Effector memory CD8-positive, alpha-beta T cell (primary cell): ENCODE results near the gene TRPM6.

ENCODE experiments used
- ATAC-seq: fragments of 150-1000 bp; cut with Tn5 transposase; replicated peaks from 2 replicates; pipeline ENCODE4 v1.10.0; 2021; ENCODE audit warnings: mild to moderate bottlenecking, moderate library complexity
- DNase-seq, 3 experiments: peaks; one replicate each; pipeline ENCODE4 v3.0.0; 2021
- H3K27ac Mint-ChIP-seq, 2 donors: one replicate each; pipeline ENCODE4 v1.8.0; 2022; ENCODE audit warnings: mild to moderate bottlenecking in 2 of 2, mixed read lengths in 2 of 2, moderate library complexity in 2 of 2
- H3K27me3 Mint-ChIP-seq, 2 donors: one replicate each; pipeline ENCODE4 v1.8.0; 2022; ENCODE audit warnings: mixed read lengths in 2 of 2
- H3K36me3 Mint-ChIP-seq: one replicate; pipeline ENCODE4 v1.8.0; 2022; ENCODE audit warnings: mild to moderate bottlenecking, moderate library complexity, mixed read lengths; ENCODE audit not compliant: insufficient read depth
- H3K4me1 Mint-ChIP-seq, 2 donors: one replicate each; pipeline ENCODE4 v1.8.0; 2022; ENCODE audit warnings: low read depth in 2 of 2, mixed read lengths in 2 of 2
- H3K4me3 Mint-ChIP-seq, 2 donors: one replicate each; pipeline ENCODE4 v1.8.0; 2022; ENCODE audit warnings: mild to moderate bottlenecking in 2 of 2, mixed read lengths in 2 of 2, moderate library complexity in 2 of 2
- H3K9me3 Mint-ChIP-seq, 2 donors: one replicate each; pipeline ENCODE4 v1.8.0; 2022; ENCODE audit warnings: mixed read lengths in 2 of 2

The TRPM6 gene

DNA sequence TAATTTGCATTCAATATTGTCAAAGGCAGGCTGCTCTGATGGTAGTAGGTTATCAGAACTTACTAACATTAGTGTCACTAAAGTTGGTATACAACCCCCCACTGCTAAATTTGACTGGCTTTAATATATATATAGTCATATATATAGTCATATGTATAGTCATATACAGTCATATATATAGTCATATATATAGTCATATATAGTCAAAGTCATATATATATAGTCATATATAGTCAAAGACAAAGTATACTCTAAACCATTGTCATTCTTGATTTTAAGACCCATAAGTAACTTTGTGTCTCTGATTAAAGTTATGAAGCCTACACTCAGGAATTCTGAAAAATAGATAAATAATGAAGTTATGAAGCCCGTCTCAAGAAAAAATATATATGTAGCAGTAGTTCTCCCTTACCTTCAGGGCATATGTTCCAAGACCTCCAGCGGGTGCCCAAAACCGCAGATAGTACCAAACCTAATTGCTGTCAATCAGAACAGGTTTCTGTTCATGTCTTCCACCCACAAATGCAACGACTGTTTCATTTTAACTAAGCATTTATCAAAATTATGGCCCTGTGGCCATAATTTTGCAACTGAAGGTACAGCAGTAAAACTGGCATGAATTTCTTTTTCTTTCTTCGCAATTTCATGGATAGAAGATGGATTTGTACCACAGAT lies 40.1 kb downstream of the TRPM6 start:
- no peak overlapping the region for H3K27ac Mint-ChIP-seq
- H3K4me3 Mint-ChIP-seq, result no peak overlapping the region
- H3K4me1 Mint-ChIP-seq, result no peaks in the 10 kb centered on the region
- H3K36me3 Mint-ChIP-seq, result no peaks in the 10 kb centered on the region
- no peaks in the 10 kb centered on the region for H3K9me3 Mint-ChIP-seq
- ATAC-seq, result no peak
- DNase-seq, result no peak
- H3K27me3 Mint-ChIP-seq, result no peaks in the 10 kb centered on the region

GRCh38 chr9:74846766-74847165 lies 41.0 kb downstream of the TRPM6 start:
- Mint-ChIP-seq H3K4me1 (no peaks in the 10 kb centered on the region), H3K27ac (no peak overlapping the region), H3K9me3 (no peaks in the 10 kb centered on the region), H3K36me3 (no peaks in the 10 kb centered on the region), H3K4me3 (no peak overlapping the region), H3K27me3 (no peaks in the 10 kb centered on the region)
- ATAC-seq (no peak), DNase-seq (no peak)

- Mint-ChIP-seq H3K36me3 (no peaks in the 10 kb centered on the region), H3K27ac (no peak overlapping the region), H3K4me3 (no peak overlapping the region), H3K9me3 (no peaks in the 10 kb centered on the region), H3K4me1 (no peaks in the 10 kb centered on the region), H3K27me3 (peaks cover 8 to 15% of the 10 kb centered on the region in 2 donors)
- DNase-seq, result no peak
- ATAC-seq, result no peak
These were observed 49.4 kb downstream of the TRPM6 start for GRCh38 chr9:74838351-74838750.

- DNase-seq, result no peak
These were observed 63.1 kb downstream of the TRPM6 start for GRCh38 chr9:74824654-74825053.

GRCh38 chr9:74821636-74822035 lies 66.1 kb downstream of the TRPM6 start:
- Mint-ChIP-seq H3K4me3 (no peak overlapping the region), H3K4me1 (no peaks in the 10 kb centered on the region), H3K36me3 (no peaks in the 10 kb centered on the region), H3K9me3 (no peaks in the 10 kb centered on the region), H3K27me3 (peaks cover 12 to 20% of the 10 kb centered on the region in 2 donors), H3K27ac (no peak overlapping the region)
- ATAC-seq (no peak), DNase-seq (no peak)

More at GRCh38 chr9:74824654-74825053, 63.1 kb downstream of the TRPM6 start:
- H3K27ac Mint-ChIP-seq, result no peak overlapping the region
- no peak for ATAC-seq
- no peaks in the 10 kb centered on the region for H3K36me3 Mint-ChIP-seq
- no peaks in the 10 kb centered on the region for H3K4me1 Mint-ChIP-seq
- no peaks in the 10 kb centered on the region for H3K9me3 Mint-ChIP-seq
- peaks cover 25 to 28% of the 10 kb centered on the region in 2 donors for H3K27me3 Mint-ChIP-seq
- no peak overlapping the region for H3K4me3 Mint-ChIP-seq

- H3K27ac Mint-ChIP-seq, result no peak overlapping the region
- ATAC-seq, result no peak
- H3K4me1 Mint-ChIP-seq, result no peaks in the 10 kb centered on the region
These were observed 69.9 kb downstream of the TRPM6 start for GRCh38 chr9:74817816-74818215.

GRCh38 chr9:74817281-74817810 lies 70.4 kb downstream of the TRPM6 start:
- Mint-ChIP-seq H3K4me3 (no peak overlapping the region), H3K36me3 (no peaks in the 10 kb centered on the region), H3K27ac (no peak overlapping the region), H3K27me3 (peaks cover 7 to 27% of the 10 kb centered on the region in 2 donors), H3K4me1 (no peaks in the 10 kb centered on the region), H3K9me3 (no peaks in the 10 kb centered on the region)
- ATAC-seq (no peak), DNase-seq (no peak)

More at GRCh38 chr9:74817816-74818215, 69.9 kb downstream of the TRPM6 start:
- H3K9me3 Mint-ChIP-seq, result no peaks in the 10 kb centered on the region
- H3K27me3 Mint-ChIP-seq, result peaks cover 7 to 26% of the 10 kb centered on the region in 2 donors
- H3K4me3 Mint-ChIP-seq, result no peak overlapping the region
- H3K36me3 Mint-ChIP-seq, result no peaks in the 10 kb centered on the region
- DNase-seq, result no peak

- Mint-ChIP-seq H3K4me3 (no peak overlapping the region), H3K36me3 (no peaks in the 10 kb centered on the region), H3K4me1 (no peaks in the 10 kb centered on the region), H3K27ac (no peak overlapping the region), H3K27me3 (peaks cover 22 to 39% of the 10 kb centered on the region in 2 donors), H3K9me3 (no peaks in the 10 kb centered on the region)
- ATAC-seq, result no peak
- DNase-seq, result no peak
These were observed 77.5 kb downstream of the TRPM6 start for GRCh38 chr9:74810200-74810599.

DNA sequence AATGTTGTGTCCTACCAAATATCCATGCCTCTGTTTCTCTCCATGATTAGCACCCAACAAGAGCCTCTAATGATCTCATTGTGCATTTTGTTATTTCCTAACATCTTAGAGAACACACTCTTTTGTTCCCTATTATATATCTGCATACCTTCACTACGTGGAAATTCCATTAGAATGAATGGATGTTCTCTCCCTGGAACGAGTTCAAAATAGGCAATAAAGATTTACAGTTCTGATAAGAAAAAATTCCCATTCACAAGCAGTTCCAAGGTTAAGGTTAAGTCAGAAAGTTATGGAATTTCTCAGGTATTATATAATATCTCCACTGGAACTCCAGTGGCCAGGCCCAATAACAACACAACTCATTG lies 83.7 kb downstream of the TRPM6 start:
- no peak for ATAC-seq
- Mint-ChIP-seq H3K4me3 (no peak overlapping the region), H3K27me3 (peaks cover 47 to 48% of the 10 kb centered on the region in 2 donors), H3K9me3 (no peaks in the 10 kb centered on the region), H3K4me1 (no peaks in the 10 kb centered on the region), H3K27ac (no peak overlapping the region), H3K36me3 (no peaks in the 10 kb centered on the region)
- DNase-seq, result no peak

DNA sequence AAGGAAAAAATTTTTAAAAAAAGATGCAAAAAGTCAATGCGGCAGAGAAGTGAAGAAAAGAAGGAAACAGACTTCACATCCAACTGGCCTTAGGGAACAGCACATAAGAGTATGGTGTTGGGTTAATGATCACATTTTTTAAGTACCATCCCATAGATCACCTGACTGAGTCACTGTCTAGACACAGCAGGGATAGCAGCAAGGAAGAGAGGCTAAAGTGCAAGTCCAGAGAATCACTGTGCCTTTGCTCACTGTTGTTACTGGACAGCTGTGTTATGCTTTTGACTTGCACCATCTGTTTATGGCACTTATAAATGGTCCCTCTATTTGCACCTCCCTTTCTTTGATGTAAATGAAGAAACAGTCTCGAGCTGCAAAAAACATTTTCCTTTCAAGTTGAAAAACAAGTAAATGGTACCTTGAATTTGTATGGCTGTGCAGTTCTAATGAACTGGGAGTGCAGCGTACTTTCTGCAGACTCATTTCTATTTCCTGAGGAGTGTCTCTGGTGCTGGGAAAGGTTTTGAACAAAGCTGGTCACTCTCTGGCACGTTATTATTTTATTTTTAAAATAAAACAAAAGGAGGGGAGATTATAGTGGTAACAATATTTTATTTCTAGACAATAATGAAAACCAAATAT lies 84.2 kb downstream of the TRPM6 start:
- Mint-ChIP-seq H3K27ac (no peak overlapping the region), H3K36me3 (no peaks in the 10 kb centered on the region), H3K4me1 (no peaks in the 10 kb centered on the region), H3K27me3 (peaks cover 45 to 47% of the 10 kb centered on the region in 2 donors), H3K9me3 (no peaks in the 10 kb centered on the region), H3K4me3 (no peak overlapping the region)
- ATAC-seq, result no peak
- DNase-seq, result no peak

DNA sequence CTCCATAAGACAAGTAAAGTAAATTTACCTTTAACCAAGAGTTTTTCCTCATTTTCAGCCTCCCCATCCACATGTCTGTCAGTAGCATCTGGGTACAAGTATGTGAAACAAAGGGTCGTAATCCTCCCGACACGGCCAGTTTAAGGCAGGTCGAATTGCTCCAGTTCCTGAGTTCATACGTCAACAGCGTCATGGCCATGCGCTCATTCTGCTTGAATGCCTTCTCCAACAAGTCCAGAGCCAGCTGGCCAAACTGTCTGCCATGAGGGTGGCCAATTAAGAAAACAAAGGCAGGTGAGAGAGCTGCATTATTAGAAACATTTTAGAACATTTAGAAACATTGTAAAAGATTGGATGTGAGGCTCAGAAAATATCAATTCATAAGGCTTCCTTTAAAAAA lies 87.5 kb downstream of the TRPM6 start:
- no peak overlapping the region for H3K4me3 Mint-ChIP-seq
- H3K27ac Mint-ChIP-seq, result no peak overlapping the region
- H3K4me1 Mint-ChIP-seq, result peaks cover 2 to 3% of the 10 kb centered on the region in 2 donors
- ATAC-seq, result no peak
- no peaks in the 10 kb centered on the region for H3K9me3 Mint-ChIP-seq
- peaks cover 24 to 41% of the 10 kb centered on the region in 2 donors for H3K27me3 Mint-ChIP-seq
- DNase-seq, result no peak
- H3K36me3 Mint-ChIP-seq, result no peaks in the 10 kb centered on the region

GRCh38 chr9:74795803-74796202 lies 91.9 kb downstream of the TRPM6 start:
- no peaks in the 10 kb centered on the region for H3K9me3 Mint-ChIP-seq
- H3K4me1 Mint-ChIP-seq, result peaks cover 2 to 3% of the 10 kb centered on the region in 2 donors
- no peak for DNase-seq
- no peaks in the 10 kb centered on the region for H3K36me3 Mint-ChIP-seq
- peaks cover 0 to 12% of the 10 kb centered on the region in 2 donors for H3K27me3 Mint-ChIP-seq
- H3K4me3 Mint-ChIP-seq, result no peak overlapping the region
- peak; percentile 56 for ATAC-seq
- no peak overlapping the region for H3K27ac Mint-ChIP-seq

- no peak overlapping the region for H3K4me3 Mint-ChIP-seq
- no peaks in the 10 kb centered on the region for H3K36me3 Mint-ChIP-seq
- DNase-seq (no peak), ATAC-seq (no peak)
- no peak overlapping the region for H3K27ac Mint-ChIP-seq
- H3K4me1 Mint-ChIP-seq, result peaks cover 2 to 3% of the 10 kb centered on the region in 2 donors
- peaks cover 0 to 8% of the 10 kb centered on the region in 2 donors for H3K27me3 Mint-ChIP-seq
- H3K9me3 Mint-ChIP-seq, result no peaks in the 10 kb centered on the region
These were observed 92.6 kb downstream of the TRPM6 start for GRCh38 chr9:74795081-74795480.

DNA sequence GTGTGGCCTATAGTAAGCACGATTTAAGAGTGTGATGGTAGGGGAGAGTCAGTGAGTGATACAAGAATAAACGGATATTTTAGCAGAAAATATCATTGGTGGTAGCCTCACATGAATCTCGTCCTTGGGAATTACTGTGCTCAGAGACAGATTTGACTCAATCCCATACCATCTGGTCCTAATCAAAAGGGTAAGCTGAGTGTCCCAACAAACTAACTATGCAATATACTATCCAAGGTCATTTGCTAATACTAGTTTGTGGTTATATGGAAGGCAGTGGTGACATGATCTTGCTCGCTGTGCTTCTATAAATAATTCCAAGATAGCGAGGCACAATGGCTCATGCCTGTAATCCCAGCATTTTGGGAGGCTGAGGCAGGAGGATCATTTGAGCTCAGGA lies 103.2 kb downstream of the TRPM6 start:
- Mint-ChIP-seq H3K27me3 (peaks cover 14 to 17% of the 10 kb centered on the region in 2 donors), H3K27ac (no peak overlapping the region), H3K4me3 (no peak overlapping the region), H3K9me3 (no peaks in the 10 kb centered on the region), H3K36me3 (no peaks in the 10 kb centered on the region), H3K4me1 (no peaks in the 10 kb centered on the region)
- DNase-seq (no peak), ATAC-seq (no peak)
